Ovary (tissue), 9 donors: ENCODE measurements around the gene LRRC63. TPM values are rescaled to one million over a fixed set of nuclear protein-coding genes. Genes with fewer than 3 reads are reported as not detected.

Experiments used
- DNase-seq, 5 donors: peaks; one replicate each; pipeline ENCODE4 v3.0.0-alpha.2; 2019 to 2020
- H3K27ac ChIP-seq, 2 donors: fragments of 200-600 bp; one replicate each; pipeline versions ENCODE4 v1.5.1 to v1.8.0; 2019 to 2022
- H3K27me3 ChIP-seq: fragments of 200-600 bp; one replicate; pipeline ENCODE4 v1.8.0; 2022
- H3K36me3 ChIP-seq: fragments of 200-600 bp; sonication (generic); one replicate; pipeline ENCODE4 v1.5.1; 2019
- H3K4me1 ChIP-seq: one replicate; pipeline ENCODE4 v1.8.1; 2013; ENCODE audit warnings: mild to moderate bottlenecking, moderate library complexity; ENCODE audit not compliant: insufficient read depth
- H3K4me3 ChIP-seq: fragments of 200-600 bp; sonication (generic); one replicate; pipeline ENCODE4 v1.5.1; 2017
- H3K9me3 ChIP-seq, 2 donors: fragments of 200-600 bp in 1 of 2; sonication (generic) in 1 of 2; one replicate each; pipeline versions ENCODE4 v1.5.1 to v1.8.1; 2013 to 2019; ENCODE audit warnings: mild to moderate bottlenecking in 1 of 2, moderate library complexity in 1 of 2
- CTCF ChIP-seq, 3 donors: fragments of 450-650 bp in 2 of 3; fragments of 200-600 bp in 1 of 3; IDR thresholded peaks; one replicate each; pipeline versions ENCODE4 v1.5.1 to v1.8.0; 2016 to 2022; ENCODE audit warnings: antibody characterized with exemption in 3 of 3, mild to moderate bottlenecking in 1 of 3
- EP300 ChIP-seq: sonication (generic); formaldehyde crosslinking; IDR thresholded peaks from one replicate; pipeline ENCODE4 v1.6.1; 2017; ENCODE audit warnings: antibody characterized with exemption
- POLR2A ChIP-seq: fragments of 450-650 bp; IDR thresholded peaks from one replicate; pipeline ENCODE4 v1.6.1; 2017; ENCODE audit warnings: antibody characterized with exemption, mild to moderate bottlenecking, moderate library complexity
- WGBS, 3 donors: extraction: QIAGEN DNeasy Blood & Tissue Kit in 1 of 3; methylation state at CpG; one replicate each; pipeline versions ENCODE4 v1.1.5 to v1.1.7; 2013 to 2017; 5-methylcytosine and 5-hydroxymethylcytosine counted together
- intact Hi-C, 4 donors: fragments of 100-400 bp; cut with DNase I; formaldehyde crosslinking; loops; one replicate each; pipeline versions ENCODE4 v1.11.0 to v1.15.1; 2022 to 2023
- polyA plus RNA-seq, 2 donors: library from polyadenylated mRNA; stranded (reverse); fragments of 200-250 nt in 1 of 2; fragments of 350-450 nt in 1 of 2; fragmentation: Illumina TruSeq in 1 of 2; extraction: RNeasy Lipid Tissue Mini Kit (QIAGEN cat#74804) in 1 of 2; gene quantifications; one replicate each; pipeline ENCODE4 v1.2.3, GENCODE V29; 2013 to 2014
- total RNA-seq, 7 donors: library from RNA; depleted of rRNA in 2 of 7; stranded (reverse); fragments of >200 nt in 2 of 7; fragmentation: NEBNext Ultra II Directional in 3 of 7; extraction: Animal tissue kit (Norgen Biotek cat#: 25700) in 3 of 7; gene quantifications; one replicate each; pipeline versions ENCODE4 v1.1.0 to v1.2.4, GENCODE V29; 2016 to 2023
- donor health status: DM: no; HTN: no; CAD: no; lungs with moderate emphysema.
- donor health status: DM: no; HTN: no; CAD: no.
- donor health status: Bipolar disorder and iron deficiency.
- donor health status: DM: yes; HTN: yes; CAD: no.
- donor health status: DM: no; HTN: no; CAD: no.
- donor health status: DM: yes; HTN: yes; CAD: no.

Gene LRRC63
- total and polyA plus RNA-seq, 9 donors = 0.12 to 0.92 (median 0.22) TPM; not detected in 4

- Histone ChIP-seq H3K27me3 (no peaks in the 10 kb centered on the region), H3K4me1 (no peaks in the 10 kb centered on the region), H3K27ac (no peak overlapping the region), H3K9me3 (no peaks in the 10 kb centered on the region), H3K36me3 (no peaks in the 10 kb centered on the region), H3K4me3 (no peak overlapping the region)
- 83 to 89% (median 85%) methylated on average over 6 of the region's 6 CpGs for WGBS, 3 donors
- TF ChIP-seq POLR2A (no peak), CTCF (IDR thresholded peaks at IDR 0.05) (no peak), EP300 (no peak)
- intact Hi-C loops = no loop called here
- no peak for DNase-seq
Observed at GRCh38 chr13:46172531-46172991, 39.2 kb upstream of the LRRC63 start.

DNA sequence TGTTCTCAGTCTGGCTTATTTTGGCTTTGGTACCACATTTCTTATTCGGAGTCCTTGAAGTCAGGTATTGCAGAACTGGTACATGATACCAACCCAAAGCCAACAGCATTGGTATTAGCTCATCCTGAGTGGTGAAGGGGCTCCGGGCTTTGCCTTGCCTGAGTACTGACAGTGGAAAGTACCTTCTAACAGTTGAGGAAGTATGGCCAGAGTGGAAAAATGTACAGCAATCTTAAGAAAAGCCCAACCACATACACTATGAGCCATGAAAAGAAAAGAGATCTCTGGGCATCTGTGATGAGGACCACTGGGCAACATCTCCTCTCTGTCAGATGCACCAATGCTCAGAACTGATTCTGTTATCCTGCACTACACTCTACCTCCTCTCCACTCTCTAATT is 38.1 kb upstream of the LRRC63 start:
- no peak for TF ChIP-seq CTCF (IDR thresholded peaks at IDR 0.05)
- TF ChIP-seq POLR2A = no peak
- no peak for TF ChIP-seq EP300
- intact Hi-C loops = no loop called here
- H3K9me3 ChIP-seq = no peaks in the 10 kb centered on the region
- no peak overlapping the region for H3K27ac ChIP-seq
- H3K27me3 ChIP-seq = no peaks in the 10 kb centered on the region
- DNase-seq = no peak
- H3K4me1 ChIP-seq = no peaks in the 10 kb centered on the region
- WGBS, 3 donors = 83 to 90% (median 86%) methylated on average over 2 of the region's 2 CpGs
- H3K36me3 ChIP-seq = no peaks in the 10 kb centered on the region
- no peak overlapping the region for H3K4me3 ChIP-seq

DNA sequence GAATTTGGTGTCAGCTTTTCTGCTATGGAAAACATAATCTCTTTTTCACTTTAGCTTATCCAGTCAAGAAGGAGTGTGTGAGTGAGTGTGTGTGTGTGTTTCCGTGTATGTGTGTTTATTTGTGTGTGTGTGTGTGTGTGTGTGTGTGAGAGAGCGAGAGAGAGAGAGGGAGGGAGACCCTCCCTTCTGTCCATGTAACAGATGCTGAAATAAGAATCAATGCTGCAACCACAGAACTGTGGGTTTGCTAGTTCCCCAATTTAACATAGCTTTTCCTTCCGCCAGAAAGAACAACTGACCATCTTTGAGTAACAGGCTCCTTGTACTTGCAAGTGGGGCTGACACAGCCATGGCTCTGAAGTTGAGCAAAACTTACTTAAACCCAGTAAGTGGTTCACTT is 35.0 kb upstream of the LRRC63 start:
- H3K27me3 ChIP-seq = no peaks in the 10 kb centered on the region
- 48 to 57% (median 53%) methylated on average over 3 of the region's 3 CpGs for WGBS, 3 donors
- no peak for TF ChIP-seq EP300
- TF ChIP-seq CTCF (IDR thresholded peaks at IDR 0.05) = no peak
- no peak for TF ChIP-seq POLR2A
- no peaks in the 10 kb centered on the region for H3K4me1 ChIP-seq
- H3K9me3 ChIP-seq = no peaks in the 10 kb centered on the region
- no peak overlapping the region for H3K27ac ChIP-seq
- H3K4me3 ChIP-seq = no peak overlapping the region
- no peak for DNase-seq
- intact Hi-C loops = no loop called here
- H3K36me3 ChIP-seq = no peaks in the 10 kb centered on the region

- no peaks in the 10 kb centered on the region for H3K4me1 ChIP-seq
Observed at GRCh38 chr13:46178143-46178542, 33.6 kb upstream of the LRRC63 start.

More at GRCh38 chr13:46178143-46178542, 33.6 kb upstream of the LRRC63 start:
- Histone ChIP-seq H3K27ac (no peak overlapping the region), H3K36me3 (no peaks in the 10 kb centered on the region), H3K27me3 (no peaks in the 10 kb centered on the region), H3K4me3 (no peak overlapping the region), H3K9me3 (no peaks in the 10 kb centered on the region)
- 66 to 76% (median 68%) methylated on average over 5 of the region's 5 CpGs for WGBS, 3 donors
- intact Hi-C loops = no loop called here
- TF ChIP-seq EP300 = no peak
- no peak for TF ChIP-seq POLR2A
- no peak for TF ChIP-seq CTCF (IDR thresholded peaks at IDR 0.05)
- no peak for DNase-seq
